ENCODE data around the gene DENND1C.

- TF ChIP-seq, protein P1, sequence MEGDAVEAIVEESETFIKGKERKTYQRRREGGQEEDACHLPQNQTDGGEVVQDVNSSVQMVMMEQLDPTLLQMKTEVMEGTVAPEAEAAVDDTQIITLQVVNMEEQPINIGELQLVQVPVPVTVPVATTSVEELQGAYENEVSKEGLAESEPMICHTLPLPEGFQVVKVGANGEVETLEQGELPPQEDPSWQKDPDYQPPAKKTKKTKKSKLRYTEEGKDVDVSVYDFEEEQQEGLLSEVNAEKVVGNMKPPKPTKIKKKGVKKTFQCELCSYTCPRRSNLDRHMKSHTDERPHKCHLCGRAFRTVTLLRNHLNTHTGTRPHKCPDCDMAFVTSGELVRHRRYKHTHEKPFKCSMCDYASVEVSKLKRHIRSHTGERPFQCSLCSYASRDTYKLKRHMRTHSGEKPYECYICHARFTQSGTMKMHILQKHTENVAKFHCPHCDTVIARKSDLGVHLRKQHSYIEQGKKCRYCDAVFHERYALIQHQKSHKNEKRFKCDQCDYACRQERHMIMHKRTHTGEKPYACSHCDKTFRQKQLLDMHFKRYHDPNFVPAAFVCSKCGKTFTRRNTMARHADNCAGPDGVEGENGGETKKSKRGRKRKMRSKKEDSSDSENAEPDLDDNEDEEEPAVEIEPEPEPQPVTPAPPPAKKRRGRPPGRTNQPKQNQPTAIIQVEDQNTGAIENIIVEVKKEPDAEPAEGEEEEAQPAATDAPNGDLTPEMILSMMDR (conservative IDR thresholded peaks at IDR 0.05; ENCODE audit: low read depth, low read length) = no peak
- no peak for TF ChIP-seq EZH2 (IDR thresholded peaks at IDR 0.05; ENCODE audit: borderline replicate concordance, low read depth, low read length, poor library complexity, severe bottlenecking)
These were observed 10.5 kb downstream of the DENND1C start for GRCh38 chr19:6471076-6471475.
